Measurements from ENCODE around the gene MBD3L1.

Gene MBD3L1

GRCh38 chr19:8832132-8833021 is at the start of gene MBD3L1, which contains the start of gene ZNF558:
Gene MBD3L1, plus strand, starts transcription at chr19:8832377. Its CDS starts 10,302 bp downstream, at chr19:8842679.
Gene ZNF558, minus strand, starts transcription at chr19:8832304. Its CDS starts 9,645 bp downstream, at chr19:8822659.
- DNase-seq = peak; percentile 88

DNA sequence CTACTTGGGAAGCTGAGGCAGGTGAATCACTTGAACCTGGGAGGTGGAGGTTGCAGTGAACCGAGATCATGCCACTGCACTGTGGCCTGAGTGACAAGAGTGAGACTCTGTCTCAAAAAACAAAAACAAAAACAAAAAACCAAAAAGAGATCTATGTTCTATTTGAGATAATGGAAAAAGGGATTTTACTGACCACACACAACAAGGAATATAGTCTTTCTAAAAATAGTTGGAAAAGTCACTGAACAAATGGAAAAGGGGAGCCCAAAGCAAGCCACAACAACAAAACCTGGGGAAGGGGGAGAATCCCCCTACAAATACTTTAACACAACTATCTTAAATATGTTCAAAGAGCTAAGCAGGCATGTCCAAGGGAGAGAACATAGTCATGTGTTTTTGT is 37.4 kb upstream of the MBD3L1 start:
- no peak for DNase-seq

DNA sequence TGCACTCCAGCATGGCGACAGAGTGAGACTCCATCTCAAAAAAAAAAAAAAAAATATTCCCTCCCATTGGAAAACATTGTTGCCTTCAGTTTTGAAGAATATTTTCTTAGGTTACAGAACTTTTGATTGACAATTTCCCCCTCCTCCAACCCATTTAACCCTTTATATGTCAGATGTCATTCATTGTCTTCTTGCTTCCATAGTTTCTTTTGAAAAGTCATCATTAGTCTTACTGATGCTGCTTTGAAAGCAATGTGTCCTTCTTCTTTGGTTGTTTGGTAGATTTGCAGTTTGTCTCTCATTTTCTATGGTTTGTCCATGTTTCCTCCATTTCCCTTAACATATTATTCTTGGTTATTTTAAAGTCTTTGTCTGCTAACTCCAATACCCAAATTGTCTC is 25.5 kb upstream of the MBD3L1 start:
- DNase-seq = no peak

DNA sequence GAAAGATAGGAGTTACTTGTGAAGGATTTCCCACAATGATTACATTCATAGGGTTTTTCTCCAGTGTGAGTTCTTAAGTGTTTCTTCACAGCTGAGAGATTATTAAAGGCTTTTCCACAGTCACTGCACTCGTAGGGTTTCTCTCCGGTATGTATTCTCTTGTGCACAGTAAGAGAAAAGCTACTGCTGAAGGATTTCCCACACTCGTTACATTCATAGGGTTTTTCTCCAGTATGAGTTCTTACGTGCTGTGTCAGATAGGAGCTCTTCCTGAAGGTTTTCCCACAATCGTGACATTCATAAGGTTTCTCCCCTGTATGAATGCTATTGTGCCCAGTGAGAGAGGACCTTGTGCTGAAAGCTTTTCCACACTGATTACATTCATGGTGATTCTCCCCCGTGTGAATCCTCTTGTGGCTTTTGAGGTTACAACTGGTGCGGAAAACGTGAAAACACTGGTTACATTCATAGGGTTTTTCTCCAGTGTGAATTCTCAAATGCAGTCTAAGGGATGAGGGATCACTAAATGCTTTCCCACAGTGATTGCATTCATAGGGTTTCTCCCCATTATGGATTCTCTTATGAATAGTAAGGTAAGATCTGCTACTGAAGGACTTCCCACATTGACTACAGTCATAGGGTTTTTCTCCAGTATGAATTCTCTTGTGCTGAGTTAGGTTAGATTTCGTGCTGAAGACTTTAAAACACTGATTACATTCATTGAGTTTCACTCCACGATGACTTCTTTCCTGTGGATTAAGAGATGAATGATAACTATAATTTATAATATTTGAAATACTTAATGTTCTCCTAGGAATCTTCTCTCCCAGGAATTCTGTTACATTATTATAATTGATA is 20.6 kb upstream of the MBD3L1 start:
- DNase-seq = no peak

DNA sequence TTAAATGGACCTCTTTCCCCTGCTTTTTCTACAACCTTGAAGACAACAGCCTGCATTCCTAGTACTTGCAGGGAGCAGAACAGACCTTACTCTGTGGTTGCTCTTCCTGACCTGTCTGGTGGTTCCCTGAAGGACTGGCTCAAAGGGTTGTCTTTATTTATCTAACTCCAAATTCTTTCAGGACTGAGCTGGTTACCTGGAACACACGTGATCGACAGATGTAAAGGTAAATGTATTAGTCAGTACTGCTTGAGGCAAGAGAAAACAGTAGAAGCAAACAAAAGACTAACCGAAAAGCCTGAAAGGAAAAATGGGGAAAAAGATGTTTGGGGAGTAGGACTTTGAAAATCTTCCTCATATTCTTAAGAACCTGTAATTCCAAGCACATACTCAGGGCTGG is 18.0 kb upstream of the MBD3L1 start:
- DNase-seq = no peak

DNA sequence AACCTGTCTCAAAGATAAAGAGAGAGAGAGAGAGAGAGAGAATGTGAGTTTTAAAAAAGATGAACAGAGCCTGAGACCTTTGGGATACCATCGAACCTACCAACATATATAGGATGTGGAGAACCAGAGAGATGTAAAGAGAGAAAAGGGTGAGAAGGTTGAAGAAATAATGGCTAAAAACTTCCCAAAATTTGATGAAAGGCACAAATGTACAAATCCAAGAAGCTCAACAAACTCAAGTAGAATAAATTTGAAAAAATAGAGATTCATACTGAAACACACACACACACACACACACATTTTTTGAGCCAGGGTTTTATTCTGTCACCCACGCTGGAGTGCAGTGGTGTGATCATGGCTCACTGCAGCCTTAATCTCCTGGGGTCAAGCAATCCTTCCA is 16.4 kb upstream of the MBD3L1 start:
- DNase-seq = no peak

GRCh38 chr19:8820234-8820633 is 11.9 kb upstream of the MBD3L1 start:
- DNase-seq = no peak

DNA sequence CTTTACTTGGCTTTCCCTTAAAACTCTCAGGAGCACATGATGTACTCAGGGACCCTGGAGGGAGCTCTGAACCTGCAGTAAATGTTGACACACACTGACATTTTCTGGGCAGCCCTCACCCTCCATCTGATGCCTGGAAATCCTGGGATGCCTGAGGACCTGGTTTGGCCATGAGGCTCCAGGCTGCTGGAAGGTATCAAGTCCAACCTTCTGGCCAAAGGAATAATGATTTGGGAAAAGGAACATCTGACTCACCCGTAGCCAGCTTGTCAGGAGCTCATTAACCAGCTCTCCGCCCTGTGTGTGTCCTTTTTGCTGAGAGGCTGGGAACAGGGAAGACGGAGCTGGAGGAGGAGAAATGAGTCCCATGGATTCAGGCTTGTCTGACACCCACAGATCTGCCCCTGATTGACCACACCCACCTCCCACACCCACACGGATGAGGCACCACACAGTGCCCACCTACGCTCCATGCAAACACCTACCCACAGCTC is 10.4 kb upstream of the MBD3L1 start:
- DNase-seq = no peak

DNA sequence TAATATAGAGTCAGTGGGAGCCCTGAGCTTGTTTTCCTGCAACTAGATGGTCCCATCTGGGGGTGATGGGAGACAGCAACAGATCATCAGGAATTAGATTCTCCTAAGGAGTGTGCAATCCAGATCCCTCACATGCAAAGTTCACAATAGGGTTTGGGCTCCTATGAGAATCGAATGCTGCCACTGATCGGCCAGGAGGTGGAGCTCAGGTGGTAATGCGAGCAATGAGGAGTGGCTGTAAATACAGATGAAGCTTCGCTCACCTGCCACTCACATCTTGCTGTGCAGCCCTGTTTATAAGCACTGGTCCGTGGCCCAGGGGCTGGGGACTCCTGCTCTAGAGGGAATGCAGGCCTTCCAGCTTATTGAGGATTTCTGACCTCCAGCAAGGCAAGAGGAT is 5.8 kb upstream of the MBD3L1 start:
- DNase-seq = no peak

GRCh38 chr19:8827277-8827676 is 4.9 kb upstream of the MBD3L1 start:
- no peak for DNase-seq

- DNase-seq = no peak
These were observed 804 bp upstream of the MBD3L1 start for GRCh38 chr19:8831373-8831772.

DNA sequence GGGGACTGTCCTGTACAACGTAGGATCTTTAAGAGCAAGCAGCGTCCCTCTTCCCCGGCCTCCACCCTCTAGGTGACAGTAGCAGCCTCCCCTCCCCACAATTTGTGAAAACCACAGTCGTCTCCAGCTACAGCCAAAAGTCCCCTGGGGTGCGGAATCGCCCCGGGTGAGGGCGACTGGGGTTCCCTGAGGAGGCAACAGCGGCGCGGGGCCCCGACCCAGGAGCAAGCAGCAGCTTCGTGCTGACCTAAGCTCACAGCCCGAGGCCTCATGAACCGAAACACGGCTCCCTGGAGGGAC is 395 bp upstream of the MBD3L1 start:
- peak; percentile 46 for DNase-seq

GRCh38 chr19:8835446-8835845 is 3.3 kb downstream of the MBD3L1 start:
- DNase-seq = no peak

DNA sequence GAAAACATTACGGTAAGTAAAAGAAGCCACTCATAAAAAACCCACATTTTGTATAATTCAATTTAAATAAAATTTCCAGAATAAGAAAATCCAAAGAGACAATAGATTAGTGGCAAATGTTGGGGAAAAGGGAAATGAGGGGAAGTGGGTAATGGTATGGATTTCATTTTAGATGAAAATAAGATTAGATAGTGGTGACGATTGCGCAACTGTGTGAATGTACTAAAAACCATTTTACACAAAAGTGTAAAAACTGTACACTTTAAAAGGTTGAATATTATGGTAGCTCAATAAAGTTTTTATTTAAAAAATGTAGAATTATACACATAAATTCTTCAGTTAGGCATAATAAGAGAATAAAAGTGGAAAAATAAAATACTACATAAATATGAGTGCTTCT is 3.7 kb downstream of the MBD3L1 start:
- DNase-seq = no peak

DNA sequence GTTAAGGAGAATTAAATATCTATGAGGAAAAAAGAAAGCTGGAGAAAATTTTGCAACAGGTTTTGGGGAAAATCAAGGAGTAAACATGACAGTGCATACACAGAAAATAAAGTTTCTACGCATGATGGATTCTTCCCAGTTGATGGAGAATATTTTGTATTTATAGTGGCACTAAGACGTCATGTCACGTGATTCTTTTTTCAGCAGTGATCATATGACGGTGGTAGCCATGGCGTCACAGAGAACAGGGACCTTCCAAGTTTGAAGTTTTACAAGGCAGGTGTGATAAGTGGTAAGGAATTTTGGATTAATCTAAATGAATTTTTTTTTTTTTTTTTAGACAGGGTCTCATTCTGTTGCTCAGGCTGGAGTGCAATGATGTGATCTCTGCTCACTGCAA is 8.5 kb downstream of the MBD3L1 start:
- DNase-seq = no peak

DNA sequence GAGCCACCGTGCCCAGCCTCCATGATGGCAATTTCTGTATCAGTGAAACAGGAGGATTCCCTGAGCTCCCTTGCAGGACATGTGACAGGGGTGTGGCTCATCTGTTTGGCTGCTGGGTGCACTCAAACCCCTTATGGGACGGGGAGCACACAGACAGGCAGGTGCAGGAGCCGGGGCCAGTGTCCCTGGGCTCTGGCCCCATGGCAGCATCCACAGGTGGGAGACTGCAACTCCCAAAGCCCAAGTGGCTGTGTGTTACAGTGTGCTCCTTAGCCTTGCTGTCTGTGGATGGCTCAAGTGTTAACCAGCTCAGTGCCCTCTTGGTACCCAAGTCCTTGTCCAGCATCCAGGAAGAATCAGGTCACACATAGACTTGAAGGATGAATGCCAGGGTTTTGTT is 14.6 kb downstream of the MBD3L1 start:
- no peak for DNase-seq

DNA sequence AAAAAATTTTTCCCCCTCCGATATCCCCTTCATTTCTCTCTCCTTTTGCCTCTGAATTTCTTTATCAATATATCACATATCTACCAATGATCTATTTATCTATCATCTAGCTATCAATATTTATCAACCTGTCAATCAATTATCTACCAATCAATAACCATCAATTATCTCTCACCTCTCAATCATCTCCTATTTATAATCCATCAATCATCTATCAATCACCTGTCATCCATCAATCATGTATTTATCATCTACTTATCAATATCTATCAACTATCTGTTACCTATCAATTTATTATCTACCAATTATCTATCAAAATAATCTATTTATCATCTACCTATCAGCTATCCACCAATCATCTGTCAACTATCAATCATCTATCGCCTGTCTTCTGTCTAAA is 17.1 kb downstream of the MBD3L1 start:
- DNase-seq = no peak

GRCh38 chr19:8850488-8850887 is 18.3 kb downstream of the MBD3L1 start:
- no peak for DNase-seq

- DNase-seq = no peak
These were observed 26.1 kb downstream of the MBD3L1 start for GRCh38 chr19:8858260-8858659.

- no peak for DNase-seq
These were observed 34.2 kb downstream of the MBD3L1 start for GRCh38 chr19:8866344-8866743.

DNA sequence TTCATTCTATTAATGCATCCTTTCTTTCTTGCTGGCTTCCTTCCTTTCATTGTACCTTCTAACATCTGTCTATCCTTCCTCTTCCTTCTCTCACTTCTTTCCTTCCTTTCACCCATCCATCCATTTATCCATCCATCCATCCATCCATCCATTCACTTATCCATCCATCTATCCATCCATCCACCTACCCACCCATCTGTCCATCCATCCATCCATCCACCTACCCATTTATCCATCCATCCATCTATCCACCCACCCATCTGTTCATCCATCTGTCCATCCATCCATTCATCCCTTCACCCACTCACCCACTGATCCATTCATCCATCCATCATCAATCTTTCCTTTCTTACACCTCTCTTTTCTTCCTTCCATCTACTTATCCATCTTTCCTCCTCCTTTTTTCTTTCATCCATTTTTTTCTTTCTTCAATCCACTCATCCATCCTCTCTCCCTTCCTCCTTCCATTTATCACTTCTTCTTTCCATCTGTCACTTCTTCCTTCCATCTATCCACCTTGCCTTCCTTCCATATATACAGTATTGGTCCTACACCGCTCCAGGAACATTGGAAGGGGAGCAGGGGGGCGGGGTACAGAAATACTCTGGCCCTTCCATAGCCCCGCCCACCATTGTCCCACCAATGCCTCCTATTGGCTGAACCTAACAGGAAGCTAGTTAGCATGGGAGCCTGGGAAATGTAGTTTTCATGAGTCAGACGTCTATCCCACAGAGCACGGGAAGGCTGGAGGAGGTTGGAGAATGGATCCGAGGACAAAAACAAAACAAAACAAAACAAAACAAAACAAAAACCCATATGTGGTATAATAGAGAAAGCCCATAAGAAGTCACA is 45.9 kb downstream of the MBD3L1 start:
- no peak for DNase-seq

- no peak for DNase-seq
These were observed 48.8 kb downstream of the MBD3L1 start for GRCh38 chr19:8880868-8881488.
